Activated gamma-delta T cell treated with anti-CD3 and anti-CD28 coated beads, Interleukin-2, amount 50 U/mL, for 16 hours (primary cell): ENCODE measurements around the gene CLIC1.

Experiments used
- DNase-seq: peaks from one replicate; pipeline ENCODE4 v3.0.0-alpha.2; 2020; ENCODE audit warnings: low read depth

The CLIC1 gene

DNA sequence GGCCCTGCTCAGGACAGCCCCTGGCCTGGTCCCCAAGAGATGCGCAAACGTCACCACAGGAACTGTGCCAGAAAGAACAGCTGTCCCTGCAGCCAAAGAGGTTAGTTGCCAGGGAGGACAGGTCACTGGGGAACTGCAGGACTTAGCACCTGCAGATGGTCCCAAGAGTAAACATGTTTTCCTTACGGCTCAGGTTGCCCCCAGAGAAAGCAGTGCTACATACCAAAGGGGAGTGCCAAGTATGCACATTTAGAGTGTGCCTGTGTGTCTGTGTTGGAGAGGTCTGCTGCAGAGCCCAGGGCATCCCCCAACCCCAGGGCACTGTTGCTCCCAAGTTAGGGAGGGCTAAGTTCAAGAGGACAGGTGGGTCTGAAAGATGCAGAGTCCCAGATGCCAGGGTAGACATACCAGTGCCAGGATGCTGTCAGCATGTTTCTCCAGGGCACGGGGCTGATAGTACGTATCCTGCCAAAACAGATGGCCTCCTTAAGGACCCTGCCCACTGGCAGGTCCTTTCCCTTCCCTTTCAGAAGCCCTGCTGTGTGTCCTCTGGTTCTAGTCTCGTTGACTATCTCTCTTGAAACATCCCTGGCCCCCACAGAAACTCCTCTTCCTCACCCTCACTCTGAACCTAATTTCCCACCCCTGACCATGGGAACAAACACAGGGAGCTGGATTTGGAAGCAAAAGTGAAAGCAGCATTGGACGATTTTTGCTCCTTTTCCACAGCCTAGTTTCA, 34.5 kb downstream of the CLIC1 start:
- DNase-seq = no peak

- no peak for DNase-seq
Measured at GRCh38 chr6:31700740-31701401, 35.5 kb downstream of the CLIC1 start.

DNA sequence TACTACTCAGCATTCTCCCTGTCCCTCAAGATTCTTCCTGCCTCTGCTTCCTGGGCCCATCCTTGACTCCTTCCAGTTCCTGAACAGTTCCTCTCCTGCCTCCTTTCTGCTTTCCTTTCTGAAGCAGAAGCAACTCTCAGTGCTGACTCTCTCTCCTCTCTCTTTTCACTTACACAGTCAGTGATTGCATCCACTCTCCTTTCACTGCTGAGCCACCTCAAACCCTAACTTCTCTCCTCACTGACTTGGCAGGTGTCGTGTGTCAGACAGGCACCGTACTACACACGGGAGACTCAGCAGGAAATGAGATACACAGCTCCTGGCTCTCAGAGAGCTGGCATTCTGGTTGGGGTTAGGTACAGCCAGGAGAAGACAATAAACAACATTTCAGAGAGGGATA, 38.8 kb downstream of the CLIC1 start:
- DNase-seq = no peak

DNA sequence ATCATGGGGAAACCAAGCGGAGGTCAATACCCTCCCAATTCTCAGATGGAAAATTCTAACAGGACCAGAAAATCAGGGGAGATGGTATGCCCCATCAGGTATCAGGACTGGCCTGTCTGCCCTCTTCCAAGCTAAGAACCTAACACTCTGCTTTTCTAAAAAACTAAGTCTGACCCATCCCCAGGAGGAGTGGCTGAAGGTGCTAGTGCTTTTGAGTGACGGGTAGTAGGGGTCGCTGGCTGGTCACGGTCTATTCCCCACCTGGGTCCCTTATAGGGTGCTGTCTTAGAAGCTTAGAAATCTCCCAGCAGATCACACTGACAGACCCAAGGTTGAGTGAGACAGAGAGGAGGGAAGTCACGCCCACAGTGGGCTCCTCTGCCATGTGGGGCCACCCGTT, 42.8 kb downstream of the CLIC1 start:
- no peak for DNase-seq

DNA sequence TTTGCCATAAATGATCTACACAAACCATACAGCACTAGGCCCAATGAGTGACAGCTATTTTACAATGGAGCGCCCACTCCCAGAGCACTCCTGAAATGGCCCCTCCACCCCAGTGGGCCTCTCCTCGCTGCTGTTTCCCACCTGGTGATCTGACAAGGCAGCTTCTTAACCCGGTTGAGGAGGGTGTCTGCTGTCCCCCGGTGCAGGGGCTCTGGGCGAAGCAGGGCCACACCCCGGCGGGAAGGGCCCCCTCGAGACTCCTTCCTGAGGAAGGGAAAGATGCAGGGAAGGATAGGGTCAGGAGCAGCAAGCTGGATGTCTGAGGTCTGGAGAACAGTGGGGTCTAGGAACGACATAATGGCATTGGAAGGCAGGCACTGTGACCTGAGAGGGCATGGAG, 43.4 kb downstream of the CLIC1 start:
- DNase-seq = no peak

- no peak for DNase-seq
Measured at GRCh38 chr6:31692353-31692752, 44.0 kb downstream of the CLIC1 start.

DNA sequence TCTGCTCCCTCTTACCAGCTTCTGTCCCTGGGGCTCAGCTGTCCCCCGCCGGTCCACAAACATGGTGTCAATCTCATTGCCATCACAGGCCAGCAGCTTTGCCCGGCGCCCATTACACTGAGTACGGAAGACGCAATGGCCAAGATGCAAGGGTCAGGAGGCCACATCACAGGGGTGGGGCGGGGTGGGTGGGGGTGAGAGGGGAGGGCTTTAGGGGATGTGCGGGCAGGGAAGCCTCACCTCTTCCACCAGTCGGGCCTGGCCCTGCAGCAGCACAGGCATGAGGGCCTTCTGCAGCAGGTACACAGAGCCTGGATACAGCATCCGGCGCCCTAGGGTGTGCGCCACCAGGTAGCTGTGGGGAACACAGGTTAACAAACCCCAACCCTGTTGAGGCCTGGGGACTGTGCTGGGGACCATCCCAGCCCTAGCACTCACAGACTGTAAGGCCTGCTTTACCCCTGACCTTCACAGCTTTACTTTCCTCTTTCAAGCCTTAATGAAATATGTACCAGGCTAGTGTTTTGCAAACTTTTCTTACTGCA, 44.7 kb downstream of the CLIC1 start:
- DNase-seq = no peak

DNA sequence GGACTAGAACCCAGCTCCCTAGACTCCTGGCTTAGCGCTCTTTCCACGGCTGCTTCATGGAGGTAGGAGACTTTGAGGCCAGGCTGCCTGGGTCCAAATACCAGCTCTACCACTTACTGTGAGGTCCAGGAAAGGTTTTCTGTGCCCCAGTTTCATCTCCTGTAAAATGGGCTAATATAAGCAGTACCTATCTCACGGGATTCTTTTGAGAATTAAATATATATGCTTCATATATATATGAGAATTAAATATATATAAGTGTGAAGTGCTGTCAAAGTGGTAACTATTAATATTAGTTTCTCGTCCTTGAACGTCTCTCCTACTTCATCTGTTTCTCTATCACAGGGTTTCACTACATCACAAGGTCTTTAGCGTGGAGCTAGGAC, 45.3 kb downstream of the CLIC1 start:
- DNase-seq = no peak

- no peak for DNase-seq
Measured at GRCh38 chr6:31690231-31691077, 45.9 kb downstream of the CLIC1 start.

DNA sequence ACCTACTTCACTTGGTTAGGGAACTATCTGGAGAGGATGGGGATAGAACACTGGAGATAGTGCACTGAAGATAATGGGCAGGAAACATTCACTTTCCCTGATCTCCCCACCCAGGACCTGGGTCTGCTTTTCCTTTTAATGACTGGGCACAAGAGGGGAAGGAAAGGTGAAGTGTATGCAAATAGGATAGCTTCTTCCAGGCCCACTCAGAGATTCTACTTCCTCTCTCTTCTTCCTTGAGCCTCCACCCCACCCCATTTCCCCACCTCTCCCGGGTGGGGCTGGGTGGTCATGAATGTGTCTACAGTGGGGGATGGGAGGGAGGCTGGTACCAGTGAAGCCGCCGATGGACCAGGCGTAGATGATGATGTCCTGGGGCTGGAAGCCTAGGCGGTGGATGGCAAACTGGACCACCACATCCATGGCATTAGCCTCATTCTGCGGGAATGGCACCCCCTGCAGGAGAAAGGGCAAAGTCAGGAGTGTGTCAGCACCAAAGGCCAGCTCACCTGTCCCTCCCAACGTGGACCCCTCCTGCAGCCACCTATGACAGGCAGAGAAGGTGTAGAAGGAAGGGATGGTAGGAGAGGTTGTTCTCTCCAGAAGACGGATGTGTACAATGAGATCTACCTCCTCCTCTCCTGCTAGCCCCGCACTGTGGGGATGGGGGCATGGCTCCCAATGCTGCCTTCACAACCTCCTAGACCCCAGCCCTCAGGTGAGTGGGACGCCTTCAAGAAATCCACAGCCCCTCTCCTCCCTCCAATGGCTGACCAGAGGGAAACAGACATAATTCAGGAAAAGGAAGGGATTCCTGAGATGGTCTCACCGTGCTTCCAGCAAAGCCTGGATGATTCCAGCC, 46.9 kb downstream of the CLIC1 start:
- DNase-seq = no peak

DNA sequence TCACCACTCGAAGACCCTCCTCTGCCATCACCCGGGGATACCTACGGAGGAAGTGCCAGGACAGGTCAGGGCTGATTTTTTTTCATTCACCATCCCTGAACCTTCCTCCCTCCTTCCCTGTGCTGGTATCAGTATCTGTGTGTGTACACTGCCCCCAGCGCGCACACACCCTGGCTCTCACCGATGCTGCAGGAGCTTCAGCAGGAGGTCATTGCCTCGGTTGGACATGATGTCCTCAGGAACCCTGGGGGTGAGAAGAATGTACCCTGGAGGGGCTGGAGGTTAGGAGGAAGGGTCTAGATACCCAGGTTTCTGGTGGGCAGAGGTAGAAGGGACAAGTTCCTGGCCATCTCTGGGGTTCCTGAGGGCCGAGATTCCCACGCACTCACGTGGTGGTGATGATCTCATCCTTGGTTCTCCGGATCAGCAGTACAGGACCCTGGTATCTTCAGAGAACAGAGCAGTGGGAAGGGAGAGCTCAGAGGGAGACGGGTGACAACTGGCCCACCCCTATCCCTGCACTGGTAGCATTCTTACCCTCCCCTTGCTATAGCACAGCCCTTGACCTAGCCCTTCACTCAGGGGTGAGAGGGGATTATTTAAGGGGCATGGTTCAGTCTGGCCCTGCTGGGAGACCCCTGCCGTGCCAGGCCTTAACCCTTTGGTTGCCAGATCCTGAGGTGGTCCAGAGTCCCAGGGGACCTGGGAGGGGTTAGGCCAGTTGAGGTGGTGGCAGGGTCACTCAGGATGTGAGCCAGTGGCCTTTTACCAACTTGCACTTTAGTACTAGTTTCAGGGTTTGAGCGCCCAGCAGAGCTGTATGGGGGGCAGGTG, 48.3 kb downstream of the CLIC1 start:
- DNase-seq = no peak

DNA sequence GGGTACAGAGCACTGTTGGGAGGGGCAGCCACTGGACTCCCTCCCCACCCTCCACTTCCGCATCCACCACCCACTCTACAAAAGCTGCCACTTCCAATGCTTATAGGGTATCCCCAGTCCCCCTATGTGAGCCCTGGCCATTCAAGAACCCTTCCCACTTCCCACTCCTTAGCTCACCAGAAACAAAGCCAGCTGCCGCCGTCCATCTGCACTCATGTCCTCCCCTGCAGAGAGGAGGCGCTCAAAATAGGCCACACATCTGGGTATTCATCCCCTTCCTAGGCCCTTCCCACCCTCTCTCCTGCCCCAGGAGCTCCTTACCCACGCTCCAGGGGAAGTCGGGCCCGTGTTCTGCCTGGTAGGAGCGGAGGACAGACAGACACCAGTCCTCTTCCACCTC, 49.0 kb downstream of the CLIC1 start:
- no peak for DNase-seq

GRCh38 chr6:31686483-31686882, 49.8 kb downstream of the CLIC1 start:
- no peak for DNase-seq

DNA sequence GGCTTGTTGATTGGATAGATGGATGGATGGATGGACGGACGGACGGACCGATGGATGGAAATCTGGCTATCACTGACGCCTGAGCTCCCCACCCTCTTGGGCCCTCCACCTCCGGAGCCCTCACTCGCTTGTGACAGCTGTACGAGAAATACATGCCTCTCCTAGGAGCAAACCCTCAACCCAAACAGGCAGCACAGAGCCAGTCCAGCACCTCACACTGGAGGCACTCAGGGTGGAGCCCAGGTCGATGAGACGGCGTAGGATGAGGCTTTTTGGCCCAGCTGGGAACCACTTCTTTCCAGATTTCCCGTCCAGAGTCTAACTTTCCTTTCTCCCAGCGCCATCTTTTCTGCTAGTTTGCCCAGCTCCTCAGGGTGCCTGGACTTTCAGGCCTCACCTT, 52.7 kb downstream of the CLIC1 start:
- DNase-seq = no peak

DNA sequence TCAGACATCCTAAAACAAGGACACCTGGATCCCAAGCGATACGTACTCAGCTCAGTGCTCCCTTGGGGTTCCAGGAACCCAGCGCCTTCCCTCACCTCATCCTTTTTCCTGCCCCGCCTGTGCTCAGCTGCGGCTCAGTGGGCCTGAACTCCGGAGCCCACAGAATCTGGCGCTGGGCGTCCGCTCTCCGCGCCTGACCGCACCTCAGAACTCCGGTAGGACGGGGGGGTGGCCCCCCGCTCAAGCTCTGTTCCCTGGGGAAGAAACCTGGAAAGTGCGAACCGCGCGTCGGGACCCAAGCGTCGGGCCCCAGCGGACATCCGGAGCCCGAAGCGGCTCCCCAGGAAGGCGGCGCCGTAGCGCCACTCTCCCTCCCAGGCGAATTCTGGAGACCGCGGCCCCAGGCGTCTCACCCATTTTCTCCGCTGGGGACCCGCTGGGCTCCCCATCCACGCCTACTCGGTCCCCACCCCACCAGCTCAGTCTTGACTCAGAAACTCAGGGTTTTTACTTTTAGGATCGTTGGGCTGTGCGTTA, 55.1 kb downstream of the CLIC1 start:
- no peak for DNase-seq
